Vagina (tissue), 2 donors: ENCODE data around the gene PCDHB14. TPM values are rescaled to one million over a fixed set of nuclear protein-coding genes. Genes with fewer than 3 reads are reported as not detected.
"Not testable (repeated sequence)": the region's sequence is repeated elsewhere in the genome, so short reads cannot be mapped to it uniquely, and the experiment has no call there.

Experiments used
- DNase-seq, 2 donors: peaks; one replicate each; pipeline ENCODE4 v3.0.0-alpha.2; 2017; ENCODE audit errors: extremely low spot score in 2 of 2
- H3K27ac ChIP-seq: fragments of 200-600 bp; sonication (generic); one replicate; pipeline ENCODE4 v1.5.1; 2019
- H3K27me3 ChIP-seq: fragments of 200-600 bp; sonication (generic); one replicate; pipeline ENCODE4 v1.5.1; 2019
- H3K36me3 ChIP-seq, 2 donors: fragments of 200-600 bp; sonication (generic); one replicate each; pipeline ENCODE4 v1.5.1; 2017 to 2019
- H3K4me1 ChIP-seq: fragments of 200-600 bp; sonication (generic); one replicate; pipeline ENCODE4 v1.5.1; 2019
- H3K4me3 ChIP-seq, 2 donors: fragments of 200-600 bp; sonication (generic); 1 replicate in 1 of 2; 2 replicates in 1 of 2; pipeline ENCODE4 v1.5.1; 2016 to 2019
- H3K9me3 ChIP-seq: fragments of 200-600 bp; sonication (generic); one replicate; pipeline ENCODE4 v1.5.1; 2019
- POLR2A ChIP-seq, 2 donors: fragments of 450-650 bp; IDR thresholded peaks; one replicate each; pipeline ENCODE4 v1.6.1; 2017; ENCODE audit warnings: antibody characterized with exemption in 2 of 2, mild to moderate bottlenecking in 2 of 2, moderate library complexity in 2 of 2
- POLR2AphosphoS5 ChIP-seq, 2 donors: sonication (generic); formaldehyde crosslinking; IDR thresholded peaks; one replicate each; pipeline ENCODE4 v1.9.0; 2017; ENCODE audit warnings: antibody characterized with exemption in 2 of 2, mild to moderate bottlenecking in 2 of 2, low read depth in 1 of 2; ENCODE audit not compliant: insufficient read depth in 1 of 2
- intact Hi-C: fragments of 100-400 bp; cut with DNase I; formaldehyde crosslinking; loops from one replicate; pipeline ENCODE4 v1.15.1; 2023
- total RNA-seq: library from RNA; depleted of rRNA; stranded (reverse); fragments of >200 nt; gene quantifications from one replicate; pipeline ENCODE4 v1.2.3, GENCODE V29; 2016
- TF ChIP-seq, protein P1 (sequence below), 3 experiments: fragments of 450-650 bp in 2 of 3; fragments of 200-600 bp in 1 of 3; sonication (generic) in 1 of 3; IDR thresholded peaks; one replicate each; pipeline ENCODE4 v1.5.1; 2017 to 2019; ENCODE audit warnings: antibody characterized with exemption in 3 of 3, mild to moderate bottlenecking in 2 of 3, moderate library complexity in 2 of 3

PCDHB14 gene
- total RNA-seq, 1 donor from 2014 or later = 4.2 TPM

DNA sequence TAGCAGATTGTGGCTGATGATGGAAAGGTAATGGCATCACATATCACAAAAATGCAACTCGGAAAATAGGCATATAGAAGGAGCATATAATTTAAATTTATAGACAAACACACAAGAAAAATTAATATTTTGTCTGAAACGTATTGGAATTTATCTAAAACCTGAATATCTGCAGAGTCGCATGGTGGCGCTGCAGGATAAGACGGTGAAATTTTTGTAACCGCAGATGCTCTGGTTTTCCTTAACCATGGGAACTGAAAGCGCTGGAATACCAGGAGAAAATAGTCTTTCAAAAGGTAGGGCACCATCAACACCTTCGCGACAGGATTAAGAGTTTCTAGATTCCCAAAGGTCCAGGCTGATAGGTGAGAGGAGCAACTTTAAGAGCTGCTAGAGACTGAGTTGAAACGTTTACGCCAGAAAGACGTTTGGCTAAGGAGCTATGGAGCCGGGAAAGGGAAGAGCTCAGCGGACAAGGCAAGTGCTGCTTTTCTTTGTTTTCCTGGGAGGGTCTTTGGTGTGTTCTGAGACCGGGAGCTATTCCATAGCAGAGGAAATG, 11.0 kb downstream of the PCDHB14 start:
- TF ChIP-seq, protein P1, sequence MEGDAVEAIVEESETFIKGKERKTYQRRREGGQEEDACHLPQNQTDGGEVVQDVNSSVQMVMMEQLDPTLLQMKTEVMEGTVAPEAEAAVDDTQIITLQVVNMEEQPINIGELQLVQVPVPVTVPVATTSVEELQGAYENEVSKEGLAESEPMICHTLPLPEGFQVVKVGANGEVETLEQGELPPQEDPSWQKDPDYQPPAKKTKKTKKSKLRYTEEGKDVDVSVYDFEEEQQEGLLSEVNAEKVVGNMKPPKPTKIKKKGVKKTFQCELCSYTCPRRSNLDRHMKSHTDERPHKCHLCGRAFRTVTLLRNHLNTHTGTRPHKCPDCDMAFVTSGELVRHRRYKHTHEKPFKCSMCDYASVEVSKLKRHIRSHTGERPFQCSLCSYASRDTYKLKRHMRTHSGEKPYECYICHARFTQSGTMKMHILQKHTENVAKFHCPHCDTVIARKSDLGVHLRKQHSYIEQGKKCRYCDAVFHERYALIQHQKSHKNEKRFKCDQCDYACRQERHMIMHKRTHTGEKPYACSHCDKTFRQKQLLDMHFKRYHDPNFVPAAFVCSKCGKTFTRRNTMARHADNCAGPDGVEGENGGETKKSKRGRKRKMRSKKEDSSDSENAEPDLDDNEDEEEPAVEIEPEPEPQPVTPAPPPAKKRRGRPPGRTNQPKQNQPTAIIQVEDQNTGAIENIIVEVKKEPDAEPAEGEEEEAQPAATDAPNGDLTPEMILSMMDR (IDR thresholded peaks at IDR 0.05) = no peak
- no peak for TF ChIP-seq POLR2AphosphoS5 (IDR thresholded peaks at IDR 0.05; ENCODE audit: insufficient read depth in 1 of 2, low read depth in 1 of 2)
- TF ChIP-seq POLR2A (IDR thresholded peaks at IDR 0.05) = no peak
- Histone ChIP-seq H3K9me3 (peaks cover 71% of the 10 kb centered on the region), H3K27me3 (no peaks in the 10 kb centered on the region), H3K36me3 (no peaks in the 10 kb centered on the region), H3K4me3 (peak overlapping the region; percentile 9 to 25), H3K4me1 (no peaks in the 10 kb centered on the region), H3K27ac (no peak overlapping the region)
- intact Hi-C loops = no loop called here
- no peak for DNase-seq

DNA sequence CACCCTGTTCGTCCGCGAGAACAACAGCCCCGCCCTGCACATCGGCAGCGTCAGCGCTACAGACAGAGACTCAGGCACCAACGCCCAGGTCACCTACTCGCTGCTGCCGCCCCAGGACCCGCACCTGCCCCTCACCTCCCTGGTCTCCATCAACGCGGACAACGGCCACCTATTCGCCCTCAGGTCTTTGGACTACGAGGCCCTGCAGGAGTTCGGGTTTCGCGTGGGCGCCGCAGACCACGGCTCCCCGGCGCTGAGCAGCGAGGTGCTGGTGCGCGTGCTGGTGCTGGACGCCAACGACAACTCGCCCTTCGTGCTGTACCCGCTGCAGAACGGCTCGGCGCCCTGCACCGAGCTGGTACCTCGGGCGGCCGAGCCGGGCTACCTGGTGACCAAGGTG, 12.8 kb downstream of the PCDHB14 start:
- intact Hi-C loops, H3K36me3 ChIP-seq, H3K27ac ChIP-seq, H3K4me3 ChIP-seq, H3K4me1 ChIP-seq, H3K27me3 ChIP-seq, DNase-seq: not testable (repeated sequence)
- H3K9me3 ChIP-seq = peaks cover 84% of the 10 kb centered on the region

DNA sequence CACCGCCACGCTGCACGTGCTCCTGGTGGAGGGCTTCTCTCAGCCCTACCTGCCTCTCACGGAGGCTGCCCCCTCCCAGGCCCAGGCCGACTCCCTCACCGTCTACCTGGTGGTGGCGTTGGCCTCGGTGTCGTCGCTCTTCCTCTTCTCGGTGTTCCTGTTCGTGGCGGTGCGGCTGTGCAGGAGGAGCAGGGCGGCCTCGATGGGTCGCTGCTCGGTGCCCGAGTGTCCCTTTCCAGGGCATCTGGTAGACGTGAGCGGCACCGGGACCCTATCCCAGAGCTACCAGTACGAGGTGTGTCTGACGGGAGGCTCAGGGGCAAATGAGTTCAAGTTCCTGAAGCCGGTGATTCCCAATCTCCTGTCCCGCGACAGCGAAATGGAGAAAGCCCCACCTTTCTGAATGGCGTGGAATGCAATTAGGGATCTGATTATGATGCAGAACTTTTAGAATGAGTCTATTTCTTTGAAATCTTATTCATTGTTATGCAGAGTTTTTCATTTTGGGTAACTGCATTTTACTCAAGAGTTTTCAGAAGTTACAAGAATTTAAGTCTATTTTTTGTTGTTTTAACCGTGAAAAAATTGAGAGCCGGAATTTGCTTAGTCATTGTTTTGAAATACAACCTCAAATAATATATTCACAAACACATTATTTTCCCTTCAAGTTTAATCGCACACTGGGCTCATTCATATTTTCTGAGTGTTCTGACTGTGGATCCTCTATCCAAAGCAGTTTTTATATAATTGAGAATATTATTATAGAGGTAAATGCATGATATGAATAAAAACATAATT, 13.6 kb downstream of the PCDHB14 start:
- TF ChIP-seq, protein P1 (IDR thresholded peaks at IDR 0.05) = no peak
- no peak for TF ChIP-seq POLR2AphosphoS5 (IDR thresholded peaks at IDR 0.05; ENCODE audit: insufficient read depth in 1 of 2, low read depth in 1 of 2)
- no peak for TF ChIP-seq POLR2A (IDR thresholded peaks at IDR 0.05)
- peaks cover 88% of the 10 kb centered on the region for H3K9me3 ChIP-seq
- no peaks in the 10 kb centered on the region for H3K27me3 ChIP-seq
- no peak overlapping the region for H3K4me3 ChIP-seq
- no peaks in the 10 kb centered on the region for H3K4me1 ChIP-seq
- no peaks in the 10 kb centered on the region for H3K36me3 ChIP-seq
- intact Hi-C loops = no loop called here
- H3K27ac ChIP-seq = no peak overlapping the region
- DNase-seq = no peak

DNA sequence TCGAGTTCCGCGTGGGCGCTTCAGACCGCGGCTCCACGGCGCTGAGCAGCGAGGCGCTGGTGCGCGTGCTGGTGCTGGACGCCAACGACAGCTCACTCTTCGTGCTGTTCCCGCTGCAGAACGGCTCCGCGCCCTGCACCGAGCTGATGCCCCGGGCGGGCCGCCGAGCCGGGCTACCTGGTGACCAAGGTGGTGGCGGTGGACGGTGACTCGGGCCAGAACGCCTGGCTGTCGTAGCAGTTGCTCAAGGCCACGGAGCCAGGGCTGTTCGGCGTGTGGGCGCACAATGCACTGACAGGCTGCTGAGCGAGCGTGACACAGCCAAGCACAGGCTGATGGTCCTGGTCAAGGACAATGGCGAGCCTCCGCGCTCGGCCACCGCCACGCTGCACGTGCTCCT, 18.4 kb downstream of the PCDHB14 start:
- intact Hi-C loops = no loop called here
- H3K27me3 ChIP-seq = no peaks in the 10 kb centered on the region
- H3K4me1 ChIP-seq = no peaks in the 10 kb centered on the region
- H3K9me3 ChIP-seq = peaks cover 80% of the 10 kb centered on the region
- no peak overlapping the region for H3K27ac ChIP-seq
- DNase-seq = no peak
- TF ChIP-seq POLR2A (IDR thresholded peaks at IDR 0.05) = no peak
- TF ChIP-seq, protein P1 (IDR thresholded peaks at IDR 0.05) = no peak
- no peak for TF ChIP-seq POLR2AphosphoS5 (IDR thresholded peaks at IDR 0.05; ENCODE audit: insufficient read depth in 1 of 2, low read depth in 1 of 2)
- H3K36me3 ChIP-seq = no peaks in the 10 kb centered on the region
- no peak overlapping the region for H3K4me3 ChIP-seq

DNA sequence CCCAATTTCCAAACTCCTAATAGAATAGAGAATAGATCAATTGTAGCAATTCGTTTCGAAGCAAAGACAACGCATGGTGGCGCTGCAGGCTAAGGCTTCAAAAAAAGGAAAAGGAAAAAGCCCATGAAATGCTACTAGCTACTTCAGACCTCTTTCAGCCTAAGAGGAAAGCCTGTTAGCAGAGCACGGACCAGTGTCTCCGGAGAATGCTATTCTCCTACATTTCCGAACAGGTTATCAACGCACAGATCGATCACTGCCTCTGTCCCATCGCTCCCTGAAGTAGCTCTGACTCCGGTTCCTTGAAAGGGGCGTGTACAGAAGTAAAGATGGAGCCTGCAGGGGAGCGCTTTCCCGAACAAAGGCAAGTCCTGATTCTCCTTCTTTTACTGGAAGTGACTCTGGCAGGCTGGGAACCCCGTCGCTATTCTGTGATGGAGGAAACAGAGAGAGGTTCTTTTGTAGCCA, 22.1 kb downstream of the PCDHB14 start, which contains the start of gene PCDHB15:
Gene PCDHB15, plus strand, starts transcription at position 146 of the 468 bp plus-strand sequence. Its CDS starts 184 bp downstream, at position 330.
- intact Hi-C loops = no loop called here
- no peak for DNase-seq
- peaks cover 81% of the 10 kb centered on the region for H3K9me3 ChIP-seq

DNA sequence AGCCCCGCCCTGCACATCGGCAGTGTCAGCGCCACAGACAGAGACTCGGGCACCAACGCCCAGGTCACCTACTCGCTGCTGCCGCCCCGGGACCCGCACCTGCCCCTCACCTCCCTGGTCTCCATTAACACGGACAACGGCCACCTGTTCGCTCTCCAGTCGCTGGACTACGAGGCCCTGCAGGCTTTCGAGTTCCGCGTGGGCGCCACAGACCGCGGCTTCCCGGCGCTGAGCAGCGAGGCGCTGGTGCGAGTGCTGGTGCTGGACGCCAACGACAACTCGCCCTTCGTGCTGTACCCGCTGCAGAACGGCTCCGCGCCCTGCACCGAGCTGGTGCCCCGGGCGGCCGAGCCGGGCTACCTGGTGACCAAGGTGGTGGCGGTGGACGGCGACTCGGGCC, 23.8 kb downstream of the PCDHB14 start:
- H3K4me1 ChIP-seq, DNase-seq, H3K4me3 ChIP-seq, intact Hi-C loops, H3K27me3 ChIP-seq, H3K27ac ChIP-seq, H3K36me3 ChIP-seq: not testable (repeated sequence)
- peaks cover 70% of the 10 kb centered on the region for H3K9me3 ChIP-seq

More for the DNA sequence above, 22.1 kb downstream of the PCDHB14 start, which contains the start of gene PCDHB15:
- no peak within 1 kb of the TSS for H3K27ac ChIP-seq
- TF ChIP-seq, protein P1 (IDR thresholded peaks at IDR 0.05) = no peak
- TF ChIP-seq POLR2AphosphoS5 (IDR thresholded peaks at IDR 0.05; ENCODE audit: insufficient read depth in 1 of 2, low read depth in 1 of 2) (no peak), POLR2A (IDR thresholded peaks at IDR 0.05) (no peak)
- H3K4me3 ChIP-seq = peak within 1 kb of the TSS; percentile 24 to 28
- H3K36me3 ChIP-seq = peaks cover 0 to 4% of the 10 kb centered on the region in 2 donors
- no peaks in the 10 kb centered on the region for H3K27me3 ChIP-seq
- H3K4me1 ChIP-seq = no peaks in the 10 kb centered on the region

DNA sequence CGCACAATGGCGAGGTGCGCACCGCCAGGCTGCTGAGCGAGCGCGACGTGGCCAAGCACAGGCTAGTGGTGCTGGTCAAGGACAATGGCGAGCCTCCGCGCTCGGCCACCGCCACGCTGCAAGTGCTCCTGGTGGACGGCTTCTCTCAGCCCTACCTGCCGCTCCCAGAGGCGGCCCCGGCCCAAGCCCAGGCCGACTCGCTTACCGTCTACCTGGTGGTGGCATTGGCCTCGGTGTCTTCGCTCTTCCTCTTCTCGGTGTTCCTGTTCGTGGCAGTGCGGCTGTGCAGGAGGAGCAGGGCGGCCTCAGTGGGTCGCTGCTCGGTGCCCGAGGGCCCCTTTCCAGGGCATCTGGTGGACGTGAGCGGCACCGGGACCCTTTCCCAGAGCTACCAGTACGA, 24.3 kb downstream of the PCDHB14 start:
- intact Hi-C loops, H3K27me3 ChIP-seq, H3K27ac ChIP-seq, DNase-seq, H3K4me1 ChIP-seq, H3K36me3 ChIP-seq, H3K4me3 ChIP-seq: not testable (repeated sequence)
- H3K9me3 ChIP-seq = peaks cover 68% of the 10 kb centered on the region
